ENCODE data around the gene WNT3.
"Not testable (repeated sequence)": the region's sequence is repeated elsewhere in the genome, so short reads cannot be mapped to it uniquely, and the experiment has no call there.

Gene WNT3

GRCh38 chr17:46763416-46763815 lies 55.1 kb downstream of the WNT3 start:
- DNase-seq = no peak

- DNase-seq = no peak
Measured at GRCh38 chr17:46759141-46759540, 59.4 kb downstream of the WNT3 start.

GRCh38 chr17:46758614-46759013 lies 59.9 kb downstream of the WNT3 start:
- no peak for DNase-seq

GRCh38 chr17:46757588-46757987 lies 60.9 kb downstream of the WNT3 start:
- not testable (repeated sequence) for DNase-seq

GRCh38 chr17:46756861-46757260 lies 61.6 kb downstream of the WNT3 start:
- DNase-seq = no peak

GRCh38 chr17:46756081-46756735 lies 62.3 kb downstream of the WNT3 start:
- no peak for DNase-seq

GRCh38 chr17:46753776-46754175 lies 64.7 kb downstream of the WNT3 start:
- no peak for DNase-seq

GRCh38 chr17:46751425-46751824 lies 67.1 kb downstream of the WNT3 start:
- no peak for DNase-seq

- DNase-seq = no peak
Measured at GRCh38 chr17:46745376-46745775, 73.1 kb downstream of the WNT3 start.

GRCh38 chr17:46744441-46744840 lies 74.1 kb downstream of the WNT3 start:
- no peak for DNase-seq

- DNase-seq = no peak
Measured at GRCh38 chr17:46742565-46743270, 75.8 kb downstream of the WNT3 start.

GRCh38 chr17:46741122-46741730 lies 77.3 kb downstream of the WNT3 start:
- no peak for DNase-seq

- DNase-seq = no peak
Measured at GRCh38 chr17:46739982-46740381, 78.5 kb downstream of the WNT3 start.

- no peak for DNase-seq
Measured at GRCh38 chr17:46738544-46738943, 79.9 kb downstream of the WNT3 start.

- no peak for DNase-seq
Measured at GRCh38 chr17:46737326-46737725, 81.2 kb downstream of the WNT3 start.

GRCh38 chr17:46736100-46736499 lies 82.4 kb downstream of the WNT3 start:
- no peak for DNase-seq

GRCh38 chr17:46733837-46734475 lies 84.5 kb downstream of the WNT3 start:
- DNase-seq = no peak

- DNase-seq = no peak
Measured at GRCh38 chr17:46732754-46733398, 85.6 kb downstream of the WNT3 start.

- DNase-seq = no peak
Measured at GRCh38 chr17:46732160-46732559, 86.3 kb downstream of the WNT3 start.

GRCh38 chr17:46730679-46731078 lies 87.8 kb downstream of the WNT3 start:
- DNase-seq = no peak

- no peak for DNase-seq
Measured at GRCh38 chr17:46730026-46730425, 88.5 kb downstream of the WNT3 start.

- DNase-seq = no peak
Measured at GRCh38 chr17:46727572-46728348, 90.7 kb downstream of the WNT3 start.
